Ovary (tissue), 3 donors: ENCODE data around the gene STK32C.

Source experiments
- CTCF ChIP-seq, 3 donors: fragments of 450-650 bp in 2 of 3; fragments of 200-600 bp in 1 of 3; IDR thresholded peaks; one replicate each; pipeline versions ENCODE4 v1.5.1 to v1.8.0; 2016 to 2022; ENCODE audit warnings: antibody characterized with exemption in 3 of 3, mild to moderate bottlenecking in 1 of 3
- POLR2A ChIP-seq: fragments of 450-650 bp; IDR thresholded peaks from one replicate; pipeline ENCODE4 v1.6.1; 2017; ENCODE audit warnings: antibody characterized with exemption, mild to moderate bottlenecking, moderate library complexity
- donor health status: DM: no; HTN: no; CAD: no.

- no peak for TF ChIP-seq POLR2A
- TF ChIP-seq CTCF (IDR thresholded peaks at IDR 0.05) = no peak
Measured at GRCh38 chr10:132345345-132345744, 37.6 kb upstream of the STK32C start.
